Measurements from ENCODE around the gene GJB3.

GRCh38 chr1:34740161-34740868 lies 40.7 kb upstream of the GJB3 start:
- TF ChIP-seq CTCF (IDR thresholded peaks at IDR 0.05; ENCODE audit: low read depth, low read length) (no peak), EZH2phosphoT487 (IDR thresholded peaks at IDR 0.05; ENCODE audit: low read depth) (no peak)
